Cerebellar cortex (tissue), 1 donor: ENCODE measurements around the gene MTOR.
"Not testable (repeated sequence)": the region's sequence is repeated elsewhere in the genome, so short reads cannot be mapped to it uniquely, and the experiment has no call there.

Source experiments
- DNase-seq: peaks from one replicate; pipeline ENCODE4 v3.0.0-alpha.2; 2015; ENCODE audit warnings: low spot score

The MTOR gene

GRCh38 chr1:11107599-11107998, 154.8 kb downstream of the MTOR start:
- DNase-seq, result no peak

GRCh38 chr1:11105586-11105985, 156.8 kb downstream of the MTOR start:
- no peak for DNase-seq

GRCh38 chr1:11101347-11101746, 161.0 kb downstream of the MTOR start:
- no peak for DNase-seq

GRCh38 chr1:11100806-11101205, 161.5 kb downstream of the MTOR start:
- not testable (repeated sequence) for DNase-seq

GRCh38 chr1:11100149-11100493, 162.2 kb downstream of the MTOR start:
- DNase-seq, result no peak

GRCh38 chr1:11099310-11100148, 162.8 kb downstream of the MTOR start, which contains the start of gene EXOSC10:
TSS of gene EXOSC10 (minus strand) at chr1:11099869. CDS start at chr1:11099831, 38 bp downstream.
- DNase-seq, result peak; percentile 90

- no peak for DNase-seq
Observed at GRCh38 chr1:11098931-11099309, 163.4 kb downstream of the MTOR start.

- DNase-seq, result not testable (repeated sequence)
Observed at GRCh38 chr1:11083784-11084183, 178.6 kb downstream of the MTOR start.

- no peak for DNase-seq
Observed at GRCh38 chr1:11080931-11081330, 181.4 kb downstream of the MTOR start.

- DNase-seq, result no peak
Observed at GRCh38 chr1:11078631-11079030, 183.7 kb downstream of the MTOR start.

- not testable (repeated sequence) for DNase-seq
Observed at GRCh38 chr1:11073398-11073797, 189.0 kb downstream of the MTOR start.

GRCh38 chr1:11072216-11072917, 190.0 kb downstream of the MTOR start:
- DNase-seq, result no peak

GRCh38 chr1:11071463-11072215, 190.7 kb downstream of the MTOR start:
- DNase-seq, result peak; percentile 23

- no peak for DNase-seq
Observed at GRCh38 chr1:11070876-11071275, 191.5 kb downstream of the MTOR start.

GRCh38 chr1:11068600-11069473, 193.5 kb downstream of the MTOR start:
- DNase-seq, result no peak

GRCh38 chr1:11067716-11068599, 194.4 kb downstream of the MTOR start:
- no peak for DNase-seq

- DNase-seq, result no peak
Observed at GRCh38 chr1:11065796-11066195, 196.6 kb downstream of the MTOR start.

GRCh38 chr1:11064942-11065341, 197.4 kb downstream of the MTOR start:
- no peak for DNase-seq

GRCh38 chr1:11063937-11064537, 198.3 kb downstream of the MTOR start:
- peak; percentile 46 for DNase-seq

GRCh38 chr1:11062965-11063401, 199.4 kb downstream of the MTOR start:
- DNase-seq, result no peak
